Activated CD8-positive, alpha-beta T cell treated with anti-CD3 and anti-CD28 coated beads, Interleukin-2, amount 10 ng/mL, durations not matched to agents 7 days and 5 days (primary cell): ENCODE results near the gene ATG2A. TPM values are rescaled to one million over a fixed set of nuclear protein-coding genes. Genes with fewer than 3 reads are reported as not detected.

Experiments
- ATAC-seq: fragments of 150-1000 bp; cut with Tn5 transposase; one replicate; pipeline ENCODE4 v1.10.0; 2021; ENCODE audit warnings: moderate library complexity
- CTCF ChIA-PET: fragments of 350-600 bp; sonication (Branson Sonifier 250); formaldehyde crosslinking; loops from one replicate; lab custom pipeline; 2021; ENCODE audit warnings: antibody characterized with exemption; lab: Charles Lee
- POLR2A ChIA-PET: fragments of 350-600 bp; sonication (Branson Sonifier 250); formaldehyde crosslinking; loops from one replicate; lab custom pipeline; 2021; ENCODE audit warnings: antibody characterized with exemption; lab: Charles Lee
- DNase-seq: peaks from one replicate; pipeline ENCODE4 v3.0.0-alpha.2; 2020
- H3K27ac Mint-ChIP-seq: one replicate; pipeline ENCODE4 v1.8.0; 2021; ENCODE audit warnings: mild to moderate bottlenecking, mixed read lengths
- H3K27me3 Mint-ChIP-seq: one replicate; pipeline ENCODE4 v1.8.0; 2021; ENCODE audit warnings: low read depth, mixed read lengths
- H3K36me3 Mint-ChIP-seq: one replicate; pipeline ENCODE4 v1.8.0; 2021; ENCODE audit warnings: low read depth, mixed read lengths
- H3K4me1 Mint-ChIP-seq: one replicate; pipeline ENCODE4 v1.8.0; 2021; ENCODE audit warnings: low read depth, mixed read lengths
- H3K4me3 Mint-ChIP-seq: one replicate; pipeline ENCODE4 v1.8.0; 2021; ENCODE audit warnings: mild to moderate bottlenecking, mixed read lengths
- H3K9me3 Mint-ChIP-seq: one replicate; pipeline ENCODE4 v1.8.0; 2022; ENCODE audit warnings: mixed read lengths; ENCODE audit not compliant: insufficient read depth
- total RNA-seq, 2 experiments: library from RNA; stranded (reverse); gene quantifications; one replicate each; pipeline ENCODE4 v1.2.3, GENCODE V29; 2021

ATG2A gene
- total RNA-seq, 2 experiments from 2014 or later: 20.6 to 23.1 TPM

DNA sequence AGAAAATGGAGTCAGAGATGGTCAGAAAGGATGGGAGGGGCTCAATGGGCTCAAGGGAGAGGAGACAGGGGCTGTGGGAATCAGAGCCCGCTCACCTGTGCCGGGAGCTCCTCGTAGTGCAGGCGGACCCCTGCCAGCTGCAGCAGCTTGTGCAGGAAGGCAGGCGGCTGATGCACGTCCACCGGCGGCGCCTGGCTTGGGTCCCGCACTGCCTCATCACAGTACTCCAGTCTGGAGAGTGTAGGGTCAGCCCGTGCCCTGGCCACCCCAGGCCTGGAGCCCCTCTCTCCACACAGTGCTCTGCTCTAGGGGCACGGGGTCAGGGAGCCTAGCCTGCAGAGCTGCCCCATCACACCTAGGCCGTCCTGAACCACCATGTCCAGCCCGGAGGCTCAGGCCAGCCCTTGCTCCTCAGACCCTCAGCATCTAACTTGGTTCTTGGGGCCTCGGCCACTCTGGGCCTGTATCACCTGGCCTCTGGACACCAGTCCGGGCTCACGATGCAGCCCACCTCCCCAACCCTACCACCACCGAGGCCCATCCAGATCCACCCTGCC is 3.8 kb downstream of the ATG2A start:
- CTCF ChIA-PET: interaction anchor here (1.0 kb wide), 1 partner anchor 36 kb away, joined by 3 read pairs; no protein-coding TSS in a partner anchor
- peaks cover 13% of the 10 kb centered on the region for H3K36me3 Mint-ChIP-seq
- H3K9me3 Mint-ChIP-seq: no peaks in the 10 kb centered on the region

DNA sequence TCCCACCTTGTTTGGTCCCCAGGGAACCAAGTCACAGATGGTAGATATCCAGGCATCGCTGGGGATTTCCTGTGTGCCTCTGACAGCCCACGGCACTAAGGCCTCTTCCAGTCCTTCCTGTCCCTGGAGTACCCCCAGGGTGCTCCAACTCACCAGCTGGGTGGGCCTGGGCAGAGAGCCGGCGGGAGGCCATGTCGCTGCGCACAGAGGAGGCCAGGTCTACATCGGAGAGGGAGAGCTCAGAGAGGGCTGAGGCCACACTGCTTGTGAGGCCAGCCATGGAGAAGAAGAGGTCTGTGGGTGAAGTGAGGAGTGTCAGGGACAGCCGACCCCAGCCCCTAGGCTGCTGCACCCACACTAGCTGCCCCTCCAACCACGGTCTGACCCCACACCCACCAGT is 5.3 kb downstream of the ATG2A start:
- H3K27me3 Mint-ChIP-seq: no peaks in the 10 kb centered on the region
- H3K4me1 Mint-ChIP-seq: peaks cover 18% of the 10 kb centered on the region
- H3K36me3 Mint-ChIP-seq: peaks cover 13% of the 10 kb centered on the region
- DNase-seq: no peak
- CTCF ChIA-PET: interaction anchor here (0.7 to 1.2 kb wide), 3 partner anchors 17 to 64 kb away, joined by 3 to 5 read pairs (median 3); no protein-coding TSS in a partner anchor
- POLR2A ChIA-PET: interaction anchor here (0.8 kb wide), 1 partner anchor 13 kb away, joined by 4 read pairs; the partner anchor contains the start of gene PPP2R5B
- H3K4me3 Mint-ChIP-seq: no peak overlapping the region
- no peak for ATAC-seq
- no peak overlapping the region for H3K27ac Mint-ChIP-seq
- H3K9me3 Mint-ChIP-seq: no peaks in the 10 kb centered on the region

More for the DNA sequence above, 3.8 kb downstream of the ATG2A start:
- Mint-ChIP-seq H3K4me1 (peaks cover 28% of the 10 kb centered on the region), H3K27me3 (no peaks in the 10 kb centered on the region), H3K27ac (no peak overlapping the region), H3K4me3 (no peak overlapping the region)
- ATAC-seq (no peak), DNase-seq (no peak)
- POLR2A ChIA-PET: no interaction called here

DNA sequence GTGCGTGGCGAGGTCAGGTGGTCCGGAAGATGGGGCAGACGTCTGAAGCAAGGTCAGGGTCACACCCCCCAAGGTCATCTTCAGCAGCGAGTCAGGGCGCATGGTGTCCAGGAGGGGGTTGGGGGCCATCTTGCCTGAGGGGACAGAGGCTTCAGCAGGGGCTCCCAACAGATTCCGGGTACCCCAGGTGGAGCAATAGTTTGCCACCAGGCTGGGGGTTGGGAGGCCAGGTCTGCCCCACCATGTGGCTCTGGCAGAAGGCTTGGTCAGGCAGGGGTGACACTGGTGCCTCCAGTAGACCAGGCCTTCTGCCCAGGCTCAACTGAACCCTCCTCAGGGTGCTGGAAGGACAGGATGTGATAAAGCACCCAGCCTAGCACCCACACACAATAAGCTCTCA is 5.9 kb downstream of the ATG2A start:
- Mint-ChIP-seq H3K4me3 (no peak overlapping the region), H3K27ac (no peak overlapping the region), H3K4me1 (peaks cover 14% of the 10 kb centered on the region), H3K36me3 (peaks cover 13% of the 10 kb centered on the region), H3K27me3 (no peaks in the 10 kb centered on the region), H3K9me3 (no peaks in the 10 kb centered on the region)
- ChIA-PET CTCF (interaction anchor here (1.2 kb wide), 1 partner anchor 63 kb away, joined by 5 read pairs; no protein-coding TSS in a partner anchor), POLR2A (no interaction called here)
- no peak for ATAC-seq
- DNase-seq: no peak

DNA sequence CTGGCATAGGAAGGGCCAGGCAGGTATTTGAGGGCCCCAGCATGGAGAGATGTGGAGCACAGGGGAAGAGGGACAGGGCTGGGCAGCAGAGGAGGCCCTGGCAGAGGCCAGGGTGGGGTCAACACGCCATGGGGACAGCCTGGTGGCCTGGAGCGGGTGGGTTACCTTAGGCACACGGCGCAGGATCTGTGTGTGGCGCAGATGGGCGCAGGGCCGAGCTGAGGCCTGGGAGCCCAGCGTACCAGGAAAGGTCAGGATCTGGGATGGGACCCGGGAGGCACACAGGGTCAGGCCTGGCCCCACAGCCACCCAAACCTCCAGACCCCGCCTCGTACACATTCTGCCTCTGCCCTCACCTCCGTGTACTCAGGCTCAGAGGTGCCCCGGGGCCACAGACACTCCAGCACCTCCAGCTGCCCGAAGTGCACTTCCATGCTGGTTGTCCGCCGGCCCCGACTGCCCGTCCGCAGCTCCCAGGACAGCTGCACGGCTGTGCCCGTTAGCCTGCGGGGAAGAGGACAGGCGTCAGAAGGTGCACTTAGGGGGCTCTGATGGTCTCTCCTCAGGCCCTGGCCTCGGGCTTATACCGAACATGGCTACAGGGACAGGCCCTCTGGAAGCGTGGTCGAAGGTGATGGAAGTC is 6.4 kb downstream of the ATG2A start:
- Mint-ChIP-seq H3K9me3 (no peaks in the 10 kb centered on the region), H3K4me3 (no peak overlapping the region), H3K4me1 (peaks cover 8% of the 10 kb centered on the region), H3K27me3 (no peaks in the 10 kb centered on the region), H3K36me3 (peaks cover 13% of the 10 kb centered on the region), H3K27ac (no peak overlapping the region)
- no peak for ATAC-seq
- DNase-seq: no peak
- POLR2A ChIA-PET: no interaction called here
- CTCF ChIA-PET: no interaction called here

DNA sequence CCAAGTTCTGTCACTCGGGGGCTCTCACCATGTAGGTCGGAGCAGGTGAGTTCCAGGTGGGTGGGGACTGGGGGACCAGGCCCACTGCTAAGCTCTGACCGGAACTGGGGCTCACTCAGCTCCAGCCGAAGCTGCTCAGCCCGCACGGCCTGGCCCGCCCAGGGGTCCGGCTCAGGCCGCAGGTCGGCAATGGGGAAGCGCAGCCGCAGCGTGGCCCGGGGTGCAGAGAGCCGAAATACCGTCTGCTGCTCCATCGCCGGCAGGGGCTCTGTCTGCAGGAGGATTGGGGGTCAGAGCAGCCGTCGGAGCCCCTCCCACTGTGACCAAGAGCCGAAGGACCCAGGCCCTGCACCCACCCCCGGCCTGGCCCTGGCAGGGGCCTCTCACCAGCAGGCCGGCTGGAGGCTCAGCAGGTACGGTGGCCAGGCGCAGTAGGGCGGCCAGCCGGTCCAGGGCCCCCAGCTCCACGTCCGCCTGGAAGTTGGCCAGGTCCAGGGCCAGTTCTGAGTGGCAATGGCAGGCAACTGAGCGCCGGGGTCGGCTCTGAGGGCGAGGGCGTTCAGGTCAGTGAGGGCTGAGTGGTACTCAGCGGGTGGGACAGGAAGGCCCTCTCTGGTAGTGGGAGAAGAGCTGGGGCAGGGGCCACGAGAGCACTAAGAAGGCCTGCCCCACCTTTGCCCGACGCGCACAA is 7.2 kb downstream of the ATG2A start:
- POLR2A ChIA-PET: no interaction called here
- Mint-ChIP-seq H3K27ac (no peak overlapping the region), H3K4me3 (no peak overlapping the region), H3K9me3 (no peaks in the 10 kb centered on the region), H3K4me1 (peaks cover 4% of the 10 kb centered on the region), H3K36me3 (peaks cover 15% of the 10 kb centered on the region), H3K27me3 (no peaks in the 10 kb centered on the region)
- DNase-seq: no peak
- no peak for ATAC-seq
- CTCF ChIA-PET: no interaction called here

DNA sequence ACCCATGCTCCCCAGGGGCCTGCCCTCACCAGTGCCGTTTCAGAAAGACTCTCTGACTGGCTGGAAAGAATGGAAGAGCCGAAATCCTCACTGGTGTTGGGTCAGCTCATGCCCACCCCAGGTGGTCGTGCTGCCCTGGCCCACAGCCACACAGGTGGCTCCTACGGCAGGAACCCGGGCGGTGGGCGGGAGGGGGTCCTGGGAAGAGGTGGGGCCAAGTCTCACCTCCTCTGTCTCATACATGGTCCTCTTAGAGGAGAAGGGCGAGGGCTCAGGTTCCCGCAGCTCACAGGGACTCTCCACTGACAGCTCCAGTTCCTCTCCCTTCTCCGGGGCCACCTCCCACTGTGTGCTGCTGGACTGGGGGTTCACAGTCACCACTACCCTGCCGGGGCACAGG is 8.2 kb downstream of the ATG2A start:
- peaks cover 15% of the 10 kb centered on the region for H3K36me3 Mint-ChIP-seq
- no peak for ATAC-seq
- H3K4me3 Mint-ChIP-seq: no peak overlapping the region
- H3K4me1 Mint-ChIP-seq: peaks cover 2% of the 10 kb centered on the region
- POLR2A ChIA-PET: no interaction called here
- CTCF ChIA-PET: no interaction called here
- H3K27me3 Mint-ChIP-seq: no peaks in the 10 kb centered on the region
- no peaks in the 10 kb centered on the region for H3K9me3 Mint-ChIP-seq
- DNase-seq: no peak
- H3K27ac Mint-ChIP-seq: no peak overlapping the region

DNA sequence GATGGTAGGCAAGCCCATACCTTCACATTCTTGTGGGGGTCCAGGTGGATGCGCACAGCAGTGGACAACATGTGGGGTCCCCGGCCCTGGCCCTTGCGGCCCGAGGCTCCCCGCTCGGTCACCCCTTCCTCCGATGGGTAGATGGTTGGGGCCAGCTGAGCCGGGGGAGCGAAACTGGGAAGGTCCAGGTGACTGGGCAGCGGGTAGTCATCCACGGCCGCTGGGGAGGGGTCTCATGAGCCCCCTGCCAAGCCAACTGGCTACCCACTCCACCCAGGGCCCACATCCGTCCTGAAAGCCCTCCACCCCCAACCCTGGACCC is 10.7 kb downstream of the ATG2A start:
- ATAC-seq (no peak), DNase-seq (no peak)
- H3K36me3 Mint-ChIP-seq: peaks cover 11% of the 10 kb centered on the region
- ChIA-PET POLR2A (interaction anchor here (0.6 kb wide), 1 partner anchor 566 kb away, joined by 3 read pairs; the partner anchor contains the start of gene CCDC88B), CTCF (interaction anchor here (0.9 kb wide), 1 partner anchor 9 kb away, joined by 3 read pairs; no protein-coding TSS in a partner anchor)
- H3K27me3 Mint-ChIP-seq: no peaks in the 10 kb centered on the region
- H3K27ac Mint-ChIP-seq: no peak overlapping the region
- no peaks in the 10 kb centered on the region for H3K4me1 Mint-ChIP-seq
- H3K9me3 Mint-ChIP-seq: no peaks in the 10 kb centered on the region
- H3K4me3 Mint-ChIP-seq: no peak overlapping the region

DNA sequence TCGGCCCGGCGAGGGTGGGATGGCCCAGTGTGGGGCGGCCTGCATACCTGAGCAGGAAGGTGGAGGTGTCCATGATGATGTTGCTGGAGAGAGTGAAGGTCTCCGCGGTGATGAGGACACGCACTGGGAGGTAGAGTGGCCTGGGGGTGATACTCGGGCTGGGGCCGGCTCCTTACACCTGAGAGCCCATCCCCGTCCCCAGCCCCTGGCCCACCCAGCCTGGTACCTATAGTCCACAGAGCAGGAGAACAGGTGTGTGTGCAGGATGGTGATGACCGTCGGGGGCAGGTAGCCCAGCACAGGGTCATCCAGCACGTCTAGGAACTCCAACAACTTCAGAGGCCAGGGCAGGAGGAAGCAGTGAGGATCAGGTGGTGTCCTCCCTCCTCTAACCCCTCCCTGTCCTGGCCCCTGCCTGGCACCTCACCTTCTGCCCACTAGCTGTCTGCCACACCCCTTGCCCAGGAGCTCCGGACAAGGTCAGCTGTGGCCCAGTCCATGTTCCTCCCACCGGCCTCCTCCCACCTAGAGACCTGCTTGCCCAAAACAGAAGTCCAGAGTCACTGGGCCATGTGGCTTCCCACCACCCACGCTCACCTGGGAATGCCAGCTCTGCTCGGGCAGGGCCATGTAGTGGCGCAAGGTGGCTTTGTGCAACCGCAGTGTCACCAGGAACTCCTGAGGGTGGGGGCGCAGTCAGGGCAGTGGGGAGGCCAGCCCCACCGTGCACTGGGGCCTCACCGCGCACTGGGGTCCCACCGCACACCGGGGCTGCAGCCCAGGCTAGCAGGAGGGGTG is 11.3 kb downstream of the ATG2A start:
- POLR2A ChIA-PET: interaction anchor here (1.0 kb wide), 1 partner anchor 29 kb away, joined by 3 read pairs; no protein-coding TSS in a partner anchor
- no peak overlapping the region for H3K4me3 Mint-ChIP-seq
- no peaks in the 10 kb centered on the region for H3K27me3 Mint-ChIP-seq
- ATAC-seq: no peak
- H3K36me3 Mint-ChIP-seq: peaks cover 12% of the 10 kb centered on the region
- no peak overlapping the region for H3K27ac Mint-ChIP-seq
- H3K4me1 Mint-ChIP-seq: no peaks in the 10 kb centered on the region
- no peaks in the 10 kb centered on the region for H3K9me3 Mint-ChIP-seq
- CTCF ChIA-PET: interaction anchor here (0.9 kb wide), 1 partner anchor 8 kb away, joined by 3 read pairs; no protein-coding TSS in a partner anchor
- no peak for DNase-seq

DNA sequence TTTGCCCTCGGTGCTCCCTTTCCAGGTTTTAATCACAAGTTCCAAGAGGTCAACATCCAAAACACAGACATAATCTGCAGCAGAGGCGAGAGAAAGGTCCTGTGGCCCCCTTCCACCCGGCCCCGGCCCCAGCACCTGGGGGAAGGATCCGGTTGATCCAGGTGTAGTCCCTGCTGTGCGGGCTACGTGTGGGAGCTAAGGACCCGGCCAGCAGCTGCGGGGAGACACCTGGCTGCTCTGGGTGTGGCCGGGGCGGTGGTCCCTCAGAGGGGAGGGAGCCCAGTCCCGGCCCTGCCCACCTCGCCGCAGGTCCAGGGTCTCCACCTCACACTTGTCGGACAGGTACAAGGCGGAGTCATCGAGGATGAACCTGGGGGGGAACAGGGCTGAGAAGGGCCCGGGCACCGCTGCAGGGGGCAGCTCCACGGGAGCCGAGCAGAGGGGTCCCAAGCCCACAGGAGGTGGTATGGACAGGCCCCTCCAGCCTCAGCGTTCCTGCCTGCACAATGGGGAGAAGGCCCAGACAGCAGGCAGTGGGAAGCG is 13.6 kb downstream of the ATG2A start:
- Mint-ChIP-seq H3K4me3 (no peak overlapping the region), H3K9me3 (no peaks in the 10 kb centered on the region), H3K4me1 (peaks cover 5% of the 10 kb centered on the region), H3K36me3 (peaks cover 19% of the 10 kb centered on the region), H3K27ac (no peak overlapping the region), H3K27me3 (no peaks in the 10 kb centered on the region)
- DNase-seq (no peak), ATAC-seq (no peak)
- ChIA-PET CTCF (interaction anchor here (0.6 to 1.4 kb wide), 2 partner anchors 55 to 131 kb away, joined by 3 read pairs; no protein-coding TSS in a partner anchor), POLR2A (no interaction called here)

DNA sequence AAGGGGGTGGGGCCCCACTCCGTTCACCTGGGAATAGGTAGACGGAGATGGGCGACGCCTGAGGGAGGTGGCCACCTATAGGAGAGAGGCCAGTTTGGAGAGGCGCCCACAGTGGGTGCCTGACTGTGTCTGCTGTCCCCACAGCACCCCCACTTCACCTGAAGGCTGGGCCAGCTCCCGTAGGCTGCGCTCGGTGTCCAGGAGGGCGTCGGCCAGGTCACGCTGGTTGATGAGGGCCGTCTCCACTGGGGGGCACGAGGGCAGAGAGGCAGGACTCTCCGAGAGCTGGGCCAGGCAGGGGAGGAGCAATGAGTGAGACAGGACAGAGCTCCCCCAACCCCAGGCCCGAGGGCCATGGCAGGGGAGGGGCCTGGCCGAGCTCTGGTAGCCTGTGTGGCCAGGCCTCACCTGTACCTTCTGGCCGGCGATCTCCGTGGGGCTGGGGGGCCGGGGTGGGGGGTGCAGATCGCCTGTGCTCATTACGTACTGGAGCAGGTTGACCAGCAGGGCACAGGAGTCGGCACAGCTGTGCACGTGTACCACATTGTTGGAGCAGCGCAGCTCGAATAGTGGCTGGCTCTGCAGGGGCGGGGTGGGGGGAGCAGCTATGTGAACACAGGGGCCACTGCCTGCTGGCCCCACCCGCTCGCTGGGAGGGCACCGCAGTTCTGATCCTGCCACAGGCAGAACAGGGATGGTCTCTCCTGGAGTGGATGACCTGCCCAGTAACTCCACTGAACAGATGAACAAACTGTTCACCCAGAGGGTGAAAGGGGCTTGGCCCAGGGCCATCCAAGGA is 14.7 kb downstream of the ATG2A start:
- no peaks in the 10 kb centered on the region for H3K27me3 Mint-ChIP-seq
- H3K4me1 Mint-ChIP-seq: peaks cover 5% of the 10 kb centered on the region
- ATAC-seq: no peak
- POLR2A ChIA-PET: no interaction called here
- H3K27ac Mint-ChIP-seq: no peak overlapping the region
- no peaks in the 10 kb centered on the region for H3K9me3 Mint-ChIP-seq
- peaks cover 21% of the 10 kb centered on the region for H3K36me3 Mint-ChIP-seq
- DNase-seq: no peak
- CTCF ChIA-PET: no interaction called here
- H3K4me3 Mint-ChIP-seq: no peak overlapping the region
